IPS DF 4.7 (cell line): ENCODE data around the gene ELF1.
"Not testable (repeated sequence)": the region's sequence is repeated elsewhere in the genome, so short reads cannot be mapped to it uniquely, and the experiment has no call there.

Experiments
- DNase-seq: peaks from one replicate; pipeline ENCODE4 v3.0.0-alpha.2; 2013; ENCODE audit warnings: low spot score; ENCODE audit errors: extremely low read depth

ELF1 gene

DNA sequence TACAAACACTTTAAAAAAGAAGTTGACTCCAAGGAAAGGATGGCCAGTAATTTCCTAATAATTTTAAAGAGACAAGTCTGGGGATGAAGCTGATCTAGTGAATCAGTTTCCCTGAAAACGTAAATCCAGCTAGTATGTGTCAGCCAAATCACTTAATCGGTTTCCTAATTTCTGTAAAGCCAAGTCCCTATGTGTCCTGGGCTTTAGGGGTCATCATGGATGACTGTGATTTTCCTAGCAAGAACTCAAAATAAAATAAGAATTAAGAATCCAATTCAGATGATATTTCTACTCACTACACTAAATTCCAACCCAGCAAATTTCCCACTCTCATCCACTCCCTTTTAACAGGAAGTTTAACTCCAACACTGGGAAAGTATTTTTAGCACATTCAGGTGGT, 35.9 kb downstream of the ELF1 start:
- no peak for DNase-seq

- DNase-seq, result no peak
Measured at GRCh38 chr13:40982772-40983171, 36.3 kb downstream of the ELF1 start.

GRCh38 chr13:40981949-40982348, 37.2 kb downstream of the ELF1 start:
- DNase-seq, result no peak

DNA sequence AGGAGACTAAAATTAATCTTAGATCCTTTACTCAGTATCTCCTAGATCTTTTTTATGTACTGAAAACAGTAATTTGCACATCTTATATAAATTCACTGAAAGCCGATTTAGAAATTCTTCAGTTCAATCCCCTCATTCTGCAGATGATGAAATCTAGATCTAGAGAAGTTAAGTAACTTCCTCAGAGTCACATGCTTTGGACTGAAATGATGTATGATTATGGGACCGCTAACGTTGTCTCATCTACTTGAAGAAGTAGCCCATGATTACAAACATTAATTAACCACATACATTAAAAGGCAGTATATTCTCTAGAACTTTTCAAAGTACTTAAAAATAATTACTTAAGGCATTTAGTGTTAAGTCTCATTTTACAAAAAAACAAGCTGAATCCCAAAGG, 37.8 kb downstream of the ELF1 start:
- no peak for DNase-seq

DNA sequence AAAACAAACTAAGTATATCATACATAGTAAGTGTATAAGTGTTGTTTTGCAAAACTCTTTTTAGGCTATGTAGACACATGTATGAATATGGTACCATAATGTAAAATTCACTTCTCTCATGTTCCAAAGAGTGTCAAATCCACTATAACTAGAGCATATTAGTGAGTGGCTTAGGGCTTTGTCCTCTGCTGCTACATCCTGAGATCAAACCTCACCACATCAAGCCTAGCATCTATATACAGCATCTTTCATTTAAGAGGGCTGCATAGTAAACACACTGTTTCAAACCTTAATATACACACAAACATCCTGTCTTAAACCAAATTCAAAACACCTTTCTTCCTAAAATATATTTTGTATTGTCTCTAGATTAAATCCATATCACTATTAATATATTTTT, 38.7 kb downstream of the ELF1 start:
- no peak for DNase-seq

GRCh38 chr13:40979232-40979631, 39.9 kb downstream of the ELF1 start:
- DNase-seq, result no peak

GRCh38 chr13:40978109-40978508, 41.0 kb downstream of the ELF1 start:
- DNase-seq, result not testable (repeated sequence)

DNA sequence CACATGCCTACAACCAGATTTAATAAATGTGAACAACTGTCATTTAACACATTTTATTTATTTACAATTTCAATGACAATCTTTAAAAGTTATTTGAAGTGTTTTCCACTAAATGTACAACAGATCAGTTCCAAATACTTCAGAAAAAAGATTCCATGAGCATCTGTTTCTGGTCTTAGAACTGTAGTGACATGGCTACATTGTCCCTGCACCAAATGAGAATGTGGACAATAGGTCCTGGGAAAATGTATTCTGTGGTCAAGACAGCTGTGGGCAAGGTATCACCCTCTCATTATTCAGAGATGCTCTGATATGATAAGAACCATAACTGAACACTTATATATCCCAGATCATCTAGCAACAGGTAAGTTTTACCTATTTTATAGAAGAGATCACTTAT, 43.7 kb downstream of the ELF1 start:
- DNase-seq, result no peak

GRCh38 chr13:40974460-40975407, 44.4 kb downstream of the ELF1 start:
- peak; percentile 36 for DNase-seq

DNA sequence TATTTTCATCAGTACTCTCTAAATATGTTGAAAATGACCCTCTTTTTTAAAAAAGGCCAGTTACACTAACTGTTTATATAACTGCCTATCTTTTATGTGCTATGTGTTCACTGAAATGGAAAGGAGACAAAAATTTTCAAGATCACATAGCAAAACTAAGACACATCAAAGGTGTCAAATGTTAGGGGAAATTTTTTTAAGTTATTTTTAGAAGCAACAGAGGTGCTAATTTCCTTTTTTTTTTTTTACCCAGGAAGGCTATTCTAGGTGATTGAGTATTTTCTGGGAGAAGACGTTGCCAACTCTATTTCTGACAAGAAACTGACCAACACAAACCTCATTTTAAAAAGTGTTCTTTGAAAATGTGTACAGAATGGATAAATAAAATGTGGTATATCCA, 45.7 kb downstream of the ELF1 start:
- no peak for DNase-seq

DNA sequence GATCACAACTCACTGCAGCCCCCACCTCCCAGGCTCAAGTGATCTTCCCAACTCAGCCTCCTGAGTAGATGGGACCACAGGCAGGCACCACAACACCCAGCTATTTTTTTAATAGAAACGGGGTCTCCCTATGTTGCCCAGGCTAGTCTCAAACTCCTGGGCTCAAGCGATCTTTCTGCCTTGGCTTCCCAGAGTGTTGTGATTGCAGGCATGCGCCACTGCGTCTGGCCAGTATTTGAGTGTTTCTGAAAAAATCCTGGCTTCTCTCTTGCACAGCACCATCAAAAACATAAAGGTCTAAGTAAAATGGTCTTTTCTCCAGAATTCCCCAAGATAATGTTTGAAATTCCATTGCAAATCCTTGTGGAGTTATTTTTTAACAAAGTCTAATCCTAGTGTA, 47.8 kb downstream of the ELF1 start:
- DNase-seq, result no peak

- no peak for DNase-seq
Measured at GRCh38 chr13:40970803-40971202, 48.3 kb downstream of the ELF1 start.

- DNase-seq, result no peak
Measured at GRCh38 chr13:40969169-40969901, 49.8 kb downstream of the ELF1 start.

DNA sequence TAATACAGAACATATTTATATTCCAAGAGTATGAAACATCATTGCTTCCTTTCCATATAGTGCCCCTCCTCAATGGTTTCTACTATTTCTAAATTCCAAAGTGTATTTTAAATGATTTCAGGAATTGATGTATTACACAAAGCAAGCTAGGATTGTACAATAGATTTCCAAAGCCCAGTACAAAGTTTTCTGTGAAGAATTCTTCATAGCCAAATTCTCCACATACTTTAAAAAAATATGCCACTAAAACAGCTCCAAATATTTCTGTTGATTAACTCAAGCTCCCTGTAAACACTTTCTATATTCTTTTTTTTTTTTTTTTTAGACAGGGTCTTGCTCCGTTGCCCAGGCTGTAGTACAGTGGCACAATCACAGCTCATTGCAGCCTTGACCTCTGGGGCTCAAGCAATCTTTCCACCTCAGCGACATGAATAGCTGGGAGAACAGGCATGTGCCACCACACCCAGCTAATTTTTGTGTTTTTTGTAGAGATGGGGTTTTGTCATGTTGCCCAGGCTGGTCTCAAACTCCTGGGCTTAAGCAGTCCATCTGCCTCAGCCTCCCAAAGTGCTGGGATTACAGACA, 50.6 kb downstream of the ELF1 start:
- DNase-seq, result no peak

- no peak for DNase-seq
Measured at GRCh38 chr13:40966298-40966697, 52.8 kb downstream of the ELF1 start.

GRCh38 chr13:40963927-40964326, 55.2 kb downstream of the ELF1 start:
- DNase-seq, result no peak

GRCh38 chr13:40961826-40962225, 57.3 kb downstream of the ELF1 start:
- no peak for DNase-seq

DNA sequence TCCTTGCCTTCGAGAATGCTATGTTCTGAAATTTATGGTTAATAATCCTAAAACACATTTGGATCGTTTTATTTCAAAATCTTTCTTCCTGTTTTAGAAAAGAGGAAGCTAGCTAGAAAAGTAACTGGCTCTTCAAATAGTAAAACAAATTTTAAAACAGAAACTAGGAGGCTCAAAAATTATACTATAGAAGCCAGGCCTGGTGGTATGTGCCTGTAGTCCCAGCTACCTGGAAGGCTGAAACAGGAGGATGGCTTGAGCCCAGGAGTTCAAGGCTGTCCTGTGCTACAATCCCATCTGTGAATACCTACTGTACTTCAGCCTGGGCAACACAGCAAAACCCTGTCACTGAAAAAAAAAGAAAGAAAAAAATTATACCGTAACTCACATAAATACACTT, 57.9 kb downstream of the ELF1 start:
- DNase-seq, result no peak

DNA sequence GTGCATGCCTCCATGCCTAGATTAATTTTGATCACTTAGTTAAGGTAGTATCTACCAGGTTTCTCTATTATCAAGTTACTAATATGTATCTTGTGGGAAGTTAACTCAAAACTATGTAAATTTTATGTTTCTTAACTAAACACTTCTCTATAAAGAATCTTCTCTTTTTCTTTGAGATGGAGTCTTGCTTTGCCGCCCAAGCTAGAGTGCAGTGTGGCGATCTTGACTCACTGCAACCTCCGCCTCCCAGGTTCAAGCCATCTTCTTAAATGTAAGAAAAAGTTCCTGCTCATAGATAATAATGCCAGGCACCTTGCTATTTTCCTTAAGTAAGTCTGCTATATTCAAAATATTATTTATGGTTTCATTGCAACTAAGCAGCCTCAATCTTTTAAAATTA, 58.4 kb downstream of the ELF1 start:
- no peak for DNase-seq

- DNase-seq, result no peak
Measured at GRCh38 chr13:40958655-40959054, 60.5 kb downstream of the ELF1 start.

GRCh38 chr13:40946485-40946884, 72.6 kb downstream of the ELF1 start:
- DNase-seq, result no peak

- no peak for DNase-seq
Measured at GRCh38 chr13:40943073-40943472, 76.0 kb downstream of the ELF1 start.
